GM12892 (cell line): Measurements from ENCODE around the gene MS4A4E.
"Not testable (repeated sequence)": the region's sequence is repeated elsewhere in the genome, so short reads cannot be mapped to it uniquely, and the experiment has no call there.

Source experiments
- DNase-seq: peaks from one replicate; pipeline ENCODE4 v3.0.0; 2011; ENCODE audit not compliant: insufficient read length
- FAIRE-seq: peaks from 2 replicates; lab custom pipeline; 2011; peaks lifted over from hg19 to GRCh38; lab: Jason Lieb, UNC
- POLR2A ChIP-seq: IDR thresholded peaks from 2 replicates; pipeline ENCODE4 v1.6.1; 2011; ENCODE audit warnings: low read depth, low read length, control low read depth
- POLR2AphosphoS5 ChIP-seq: IDR thresholded peaks from 2 replicates; pipeline ENCODE4 v1.6.1; 2011; ENCODE audit warnings: low read depth, low read length, control low read depth
- TAF1 ChIP-seq: IDR thresholded peaks from 2 replicates; pipeline ENCODE4 v1.6.1; 2011; ENCODE audit warnings: low read depth, mild to moderate bottlenecking, control low read depth, low read length, borderline replicate concordance

The MS4A4E gene

GRCh38 chr11:60214386-60214785, 28.6 kb downstream of the MS4A4E start:
- DNase-seq (no peak), FAIRE-seq (no peak)
- TF ChIP-seq POLR2A (no peak), POLR2AphosphoS5 (no peak), TAF1 (no peak)

- TF ChIP-seq TAF1 (no peak), POLR2AphosphoS5 (no peak), POLR2A (no peak)
- FAIRE-seq (peak; percentile 46), DNase-seq (no peak)
These were observed 31.7 kb downstream of the MS4A4E start for GRCh38 chr11:60211206-60211605.

- no peak for DNase-seq
- FAIRE-seq: no peak
- no peak for TF ChIP-seq POLR2A
- TF ChIP-seq TAF1: no peak
- TF ChIP-seq POLR2AphosphoS5: no peak
These were observed 33.0 kb downstream of the MS4A4E start for GRCh38 chr11:60209977-60210376.

GRCh38 chr11:60208951-60209350, 34.0 kb downstream of the MS4A4E start:
- no peak for DNase-seq
- FAIRE-seq: no peak

GRCh38 chr11:60208146-60208895, 34.6 kb downstream of the MS4A4E start:
- TF ChIP-seq POLR2A (no peak), POLR2AphosphoS5 (no peak), TAF1 (no peak)
- FAIRE-seq (peak; percentile 70), DNase-seq (no peak)

More at GRCh38 chr11:60208951-60209350, 34.0 kb downstream of the MS4A4E start:
- TF ChIP-seq POLR2AphosphoS5 (no peak), TAF1 (no peak), POLR2A (no peak)

GRCh38 chr11:60206616-60207015, 36.3 kb downstream of the MS4A4E start:
- TF ChIP-seq TAF1 (no peak), POLR2A (no peak), POLR2AphosphoS5 (no peak)
- DNase-seq (no peak), FAIRE-seq (peak; percentile 94)

GRCh38 chr11:60204922-60205321, 38.0 kb downstream of the MS4A4E start:
- FAIRE-seq (no peak), DNase-seq (peak; percentile 6)
- no peak for TF ChIP-seq POLR2AphosphoS5
- TF ChIP-seq TAF1: no peak
- TF ChIP-seq POLR2A: no peak

GRCh38 chr11:60201334-60201733, 41.6 kb downstream of the MS4A4E start:
- not testable (repeated sequence) for DNase-seq, FAIRE-seq

GRCh38 chr11:60197442-60197841, 45.5 kb downstream of the MS4A4E start:
- DNase-seq (no peak), FAIRE-seq (no peak)
- TF ChIP-seq TAF1: no peak
- TF ChIP-seq POLR2A: no peak
- TF ChIP-seq POLR2AphosphoS5: no peak

- no peak for TF ChIP-seq POLR2AphosphoS5
- TF ChIP-seq TAF1: no peak
- no peak for TF ChIP-seq POLR2A
- FAIRE-seq (peak; percentile 91), DNase-seq (no peak)
These were observed 47.0 kb downstream of the MS4A4E start for GRCh38 chr11:60195923-60196368.

GRCh38 chr11:60194511-60194910, 48.4 kb downstream of the MS4A4E start:
- TF ChIP-seq POLR2AphosphoS5: no peak
- no peak for TF ChIP-seq POLR2A
- TF ChIP-seq TAF1: no peak
- FAIRE-seq (peak; percentile 70), DNase-seq (no peak)

- no peak for DNase-seq
- peak; percentile 98 for FAIRE-seq
- no peak for TF ChIP-seq POLR2A
- no peak for TF ChIP-seq TAF1
- no peak for TF ChIP-seq POLR2AphosphoS5
These were observed 49.1 kb downstream of the MS4A4E start for GRCh38 chr11:60193687-60194433.

- not testable (repeated sequence) for DNase-seq, FAIRE-seq
These were observed 50.4 kb downstream of the MS4A4E start for GRCh38 chr11:60192564-60192963.

- FAIRE-seq, DNase-seq: not testable (repeated sequence)
These were observed 54.5 kb downstream of the MS4A4E start for GRCh38 chr11:60188481-60188880.

- FAIRE-seq: peak; percentile 65
- DNase-seq: not testable (repeated sequence)
These were observed 56.8 kb downstream of the MS4A4E start for GRCh38 chr11:60186128-60186527.

- not testable (repeated sequence) for DNase-seq, FAIRE-seq
These were observed 57.5 kb downstream of the MS4A4E start for GRCh38 chr11:60185512-60185827.
